BE2C (cell line): Measurements from ENCODE around the gene TCF4.

ENCODE experiments used
- DNase-seq: peaks from one replicate; pipeline ENCODE4 v3.0.0-alpha.2; 2020
- H3K27me3 ChIP-seq: fragments of 250-450 bp; sonication (Bioruptor Pico); 2 replicates; pipeline ENCODE4 v1.5.1; 2020; ENCODE audit warnings: mild to moderate bottlenecking
- H3K36me3 ChIP-seq: fragments of 250-450 bp; sonication (Bioruptor Pico); 2 replicates; pipeline ENCODE4 v1.5.1; 2020; ENCODE audit warnings: mild to moderate bottlenecking
- H3K4me1 ChIP-seq: fragments of 250-450 bp; sonication (Bioruptor Pico); 2 replicates; pipeline ENCODE4 v1.5.1; 2020
- H3K4me3 ChIP-seq: 2 replicates; pipeline ENCODE4 v1.5.1; 2011; ENCODE audit warnings: low read depth, low read length
- H3K9me3 ChIP-seq: fragments of 250-450 bp; sonication (Bioruptor Pico); 2 replicates; pipeline ENCODE4 v1.5.1; 2020
- CTCF ChIP-seq: IDR thresholded peaks from 2 replicates; pipeline ENCODE4 v1.5.1; 2012; ENCODE audit warnings: mild to moderate bottlenecking, low read depth, low read length

Gene TCF4

GRCh38 chr18:55336438-55337100 lies 251.4 kb downstream of the TCF4 start:
- Histone ChIP-seq H3K27me3 (no peaks in the 10 kb centered on the region), H3K9me3 (no peaks in the 10 kb centered on the region), H3K4me1 (peaks cover 6% of the 10 kb centered on the region), H3K36me3 (no peaks in the 10 kb centered on the region), H3K4me3 (no peak overlapping the region)
- DNase-seq, result no peak
- TF ChIP-seq CTCF, result no peak

- TF ChIP-seq CTCF, result no peak
- no peaks in the 10 kb centered on the region for H3K27me3 ChIP-seq
- no peak overlapping the region for H3K4me3 ChIP-seq
Measured at GRCh38 chr18:55334875-55335274, 253.1 kb downstream of the TCF4 start.

GRCh38 chr18:55331301-55331700 lies 256.7 kb downstream of the TCF4 start:
- H3K4me3 ChIP-seq, result no peak overlapping the region
- H3K36me3 ChIP-seq, result no peaks in the 10 kb centered on the region
- H3K27me3 ChIP-seq, result no peaks in the 10 kb centered on the region
- H3K9me3 ChIP-seq, result no peaks in the 10 kb centered on the region
- no peak for TF ChIP-seq CTCF
- peaks cover 3% of the 10 kb centered on the region for H3K4me1 ChIP-seq
- DNase-seq, result no peak

More at GRCh38 chr18:55334875-55335274, 253.1 kb downstream of the TCF4 start:
- DNase-seq, result no peak
- Histone ChIP-seq H3K36me3 (no peaks in the 10 kb centered on the region), H3K9me3 (no peaks in the 10 kb centered on the region), H3K4me1 (peaks cover 2% of the 10 kb centered on the region)

- Histone ChIP-seq H3K4me3 (no peak overlapping the region), H3K36me3 (no peaks in the 10 kb centered on the region), H3K9me3 (no peaks in the 10 kb centered on the region), H3K4me1 (peaks cover 9% of the 10 kb centered on the region), H3K27me3 (no peaks in the 10 kb centered on the region)
- DNase-seq, result no peak
- TF ChIP-seq CTCF, result no peak
Measured at GRCh38 chr18:55328301-55328700, 259.7 kb downstream of the TCF4 start.

GRCh38 chr18:55327454-55327853 lies 260.5 kb downstream of the TCF4 start:
- Histone ChIP-seq H3K36me3 (no peaks in the 10 kb centered on the region), H3K4me3 (no peak overlapping the region), H3K27me3 (no peaks in the 10 kb centered on the region), H3K9me3 (no peaks in the 10 kb centered on the region), H3K4me1 (peaks cover 9% of the 10 kb centered on the region)
- no peak for TF ChIP-seq CTCF
- no peak for DNase-seq

- Histone ChIP-seq H3K4me1 (peaks cover 9% of the 10 kb centered on the region; the same call in 1 of the 2 replicates), H3K4me3 (no peak overlapping the region), H3K36me3 (no peaks in the 10 kb centered on the region), H3K9me3 (no peaks in the 10 kb centered on the region), H3K27me3 (no peaks in the 10 kb centered on the region)
- TF ChIP-seq CTCF, result no peak
- no peak for DNase-seq
Measured at GRCh38 chr18:55326134-55326533, 261.9 kb downstream of the TCF4 start.
